GM21447 (cell line): ENCODE measurements around the gene OPN4.

Experiments used
- ATAC-seq: cut with Tn5 transposase; IDR thresholded peaks from one replicate; pipeline ENCODE4 v1.9.1; 2021; ENCODE audit not compliant: unreplicated experiment

The OPN4 gene

DNA sequence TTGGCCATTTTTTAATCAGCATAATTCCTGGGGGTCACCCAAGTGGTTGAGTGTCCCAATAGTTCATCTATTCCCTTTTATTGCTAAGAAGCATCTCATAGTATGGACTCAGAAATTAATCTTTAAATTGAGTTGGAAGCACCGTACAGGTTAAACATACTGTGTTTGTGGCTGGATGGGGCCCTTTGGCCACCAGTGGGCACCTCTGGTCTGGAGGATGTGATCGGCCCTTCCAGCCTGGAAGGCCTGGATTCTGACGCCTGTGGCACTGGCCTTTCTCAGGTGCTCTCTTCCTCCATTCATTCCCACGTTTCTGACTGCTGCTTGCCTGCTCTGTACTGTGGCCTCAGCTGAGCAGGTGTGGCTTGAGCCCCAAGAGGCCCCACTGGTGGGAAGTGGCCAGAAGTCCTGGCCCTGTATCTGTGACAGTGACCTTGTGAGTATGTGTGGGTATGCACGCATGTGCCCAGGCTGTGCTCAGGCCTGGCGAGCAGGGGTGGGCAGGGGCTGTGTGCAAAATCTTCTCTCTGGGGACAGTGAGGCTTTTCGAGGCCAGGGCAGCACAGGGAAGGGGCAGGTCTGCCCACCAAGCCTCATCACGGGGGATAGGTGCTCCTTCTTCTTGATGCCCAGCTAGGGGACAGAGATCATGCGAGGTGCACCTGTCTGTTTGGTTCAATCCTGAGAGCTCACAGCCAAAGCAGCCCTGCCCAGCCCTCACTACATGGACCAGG lies 44.0 kb downstream of the OPN4 start:
- no peak for ATAC-seq

DNA sequence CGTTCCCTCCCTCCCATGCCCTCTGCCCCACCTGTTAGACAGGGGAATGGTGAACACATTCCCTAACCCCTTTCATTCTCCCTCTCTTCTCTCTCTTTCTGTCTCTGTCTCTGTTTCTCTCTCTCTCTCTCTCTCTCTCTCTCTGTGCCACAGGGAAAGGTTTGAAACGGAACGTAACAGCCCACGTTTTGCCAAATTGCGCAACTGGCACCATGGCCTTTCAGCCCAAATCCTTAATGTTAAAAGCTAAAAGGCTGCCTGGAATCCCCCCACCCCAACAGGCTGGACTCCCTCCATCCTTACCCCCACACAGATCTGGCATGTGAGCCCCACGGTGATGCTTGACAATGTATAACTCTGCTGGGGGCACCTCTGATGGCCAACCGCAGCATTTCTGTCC lies 44.8 kb downstream of the OPN4 start:
- ATAC-seq, result no peak

DNA sequence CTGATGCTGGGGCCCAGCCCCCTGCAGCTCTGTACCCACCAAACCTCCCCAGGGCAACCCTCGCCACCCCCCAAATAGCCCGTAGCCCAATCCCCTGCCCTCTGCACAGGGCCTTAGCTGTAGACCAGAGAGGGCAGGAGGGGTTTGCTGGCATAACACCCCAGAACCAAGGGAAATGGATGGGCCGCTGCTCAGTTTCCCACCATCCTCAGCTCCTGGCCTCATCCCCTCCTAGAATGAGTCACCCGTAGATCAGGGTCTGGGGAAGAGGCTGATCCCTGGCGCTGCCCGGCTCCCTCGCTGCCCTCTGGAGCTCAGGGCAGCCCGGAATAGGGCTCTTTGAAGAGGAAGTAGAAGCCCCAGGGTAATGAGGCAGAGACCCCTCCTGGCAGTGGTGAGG lies 45.2 kb downstream of the OPN4 start:
- ATAC-seq, result no peak

DNA sequence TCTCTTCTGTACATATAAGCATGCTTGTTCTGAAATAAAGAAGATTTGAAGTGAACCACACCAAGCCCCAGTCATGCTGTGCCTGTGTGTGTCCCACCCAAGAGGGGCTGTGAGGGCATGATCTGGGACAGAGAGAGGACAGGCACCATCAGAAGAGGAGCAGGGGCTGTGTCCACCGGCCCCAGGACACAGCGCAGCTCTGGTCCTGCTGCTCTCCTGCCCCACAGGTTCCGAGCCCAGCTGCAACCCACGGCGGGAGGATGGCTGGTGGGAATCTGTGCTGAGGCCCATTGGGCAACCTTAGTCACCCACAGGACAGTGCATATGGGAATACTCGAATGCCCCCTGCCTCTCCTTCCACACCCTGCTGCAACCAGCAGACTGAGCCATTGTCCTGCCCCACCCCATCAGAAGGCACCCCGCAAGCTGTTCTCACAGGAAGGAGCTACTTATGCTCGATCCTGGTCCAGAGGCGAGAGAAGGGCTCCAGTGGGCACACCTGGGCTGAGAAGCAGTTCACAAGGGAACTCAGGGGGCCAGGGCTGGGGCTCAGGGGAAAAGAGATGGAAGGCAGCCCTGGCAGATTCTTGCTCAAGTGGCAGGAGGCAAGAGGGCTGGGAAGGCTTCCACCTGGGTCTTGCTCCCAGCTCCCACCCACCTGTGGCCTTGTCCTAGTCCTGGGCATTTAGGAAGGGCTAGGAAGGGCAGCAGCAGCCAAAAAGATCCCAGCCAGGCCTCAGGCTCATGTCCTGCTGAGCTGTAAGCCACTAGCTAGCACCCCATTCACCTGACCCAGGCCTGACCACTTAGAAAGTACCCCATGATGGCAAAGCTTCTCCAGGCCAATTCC lies 45.9 kb downstream of the OPN4 start:
- ATAC-seq, result no peak

DNA sequence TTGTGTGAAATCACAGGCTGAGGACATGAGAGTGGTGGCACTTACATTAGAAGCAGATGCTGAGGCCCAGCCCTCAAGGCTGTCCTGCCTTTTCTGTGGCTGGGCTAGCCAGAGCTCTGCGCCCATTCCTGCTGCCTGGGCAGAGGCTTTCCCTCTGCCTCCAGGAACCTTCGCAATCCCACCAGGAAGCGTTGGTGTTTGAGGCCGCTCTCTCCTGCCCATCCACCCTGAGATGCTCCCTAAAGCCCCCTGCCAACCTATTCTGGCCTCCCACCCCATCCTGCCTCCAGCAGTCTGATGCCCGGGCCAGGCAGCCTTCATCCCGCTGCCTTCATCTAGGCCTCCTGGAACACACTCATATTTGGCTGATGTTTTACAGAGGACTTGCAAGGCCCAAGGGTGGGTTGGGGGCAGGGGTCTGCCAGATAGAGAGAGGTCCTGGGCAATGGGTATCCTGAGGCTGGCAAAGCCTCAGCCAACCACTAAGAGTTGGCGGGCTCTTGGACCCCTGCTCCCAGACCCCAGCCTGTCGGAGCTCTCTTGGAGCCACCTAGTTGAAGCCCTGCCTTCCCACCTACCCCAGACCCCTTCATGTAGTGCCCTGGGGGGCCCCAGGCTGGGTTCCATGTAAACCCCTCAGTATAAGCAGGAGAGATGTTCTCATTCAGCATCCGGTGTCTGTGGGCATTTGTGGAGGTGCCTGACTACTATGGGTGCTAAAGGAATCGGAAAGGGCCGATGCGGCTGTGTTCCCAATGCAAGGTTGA lies 46.7 kb downstream of the OPN4 start:
- no peak for ATAC-seq

DNA sequence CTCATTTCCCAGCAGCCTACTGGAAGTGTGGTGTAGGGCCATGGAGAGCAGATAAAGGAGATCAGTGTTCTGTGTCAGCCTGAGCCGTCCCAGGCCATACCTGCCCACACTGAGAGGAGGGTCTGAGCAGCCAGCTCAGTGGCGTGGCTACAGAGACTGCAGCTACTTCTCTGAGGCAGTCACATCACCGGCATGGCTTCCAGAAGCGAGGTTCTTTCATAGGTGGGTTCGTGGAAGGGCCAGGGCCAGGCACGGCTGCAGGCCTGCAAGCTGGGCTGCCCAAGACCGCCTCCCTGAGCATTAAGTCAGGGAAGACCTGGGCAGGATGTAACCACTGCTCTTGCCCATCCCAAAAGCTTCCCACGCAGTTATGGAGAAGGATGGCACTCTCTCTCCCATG lies 48.8 kb downstream of the OPN4 start:
- ATAC-seq, result no peak

DNA sequence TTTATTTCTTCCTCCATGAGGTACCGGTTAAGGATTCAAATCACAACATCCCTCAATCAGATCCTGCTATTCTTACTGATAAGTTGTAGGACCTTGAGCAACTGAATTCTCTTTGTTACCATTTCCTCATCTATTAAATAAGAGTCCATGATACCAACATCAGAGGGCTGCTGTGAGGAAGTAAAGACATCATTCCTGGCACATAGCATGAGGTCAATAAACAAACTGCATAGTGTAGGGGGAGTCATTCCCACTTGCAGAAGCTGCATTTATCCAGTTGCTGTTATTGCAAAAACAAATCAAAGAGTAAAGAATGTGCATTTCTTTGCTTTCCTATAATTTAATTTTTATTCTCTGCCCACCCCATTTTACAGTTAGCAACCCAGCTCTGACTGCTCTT lies 50.8 kb downstream of the OPN4 start:
- ATAC-seq, result no peak

DNA sequence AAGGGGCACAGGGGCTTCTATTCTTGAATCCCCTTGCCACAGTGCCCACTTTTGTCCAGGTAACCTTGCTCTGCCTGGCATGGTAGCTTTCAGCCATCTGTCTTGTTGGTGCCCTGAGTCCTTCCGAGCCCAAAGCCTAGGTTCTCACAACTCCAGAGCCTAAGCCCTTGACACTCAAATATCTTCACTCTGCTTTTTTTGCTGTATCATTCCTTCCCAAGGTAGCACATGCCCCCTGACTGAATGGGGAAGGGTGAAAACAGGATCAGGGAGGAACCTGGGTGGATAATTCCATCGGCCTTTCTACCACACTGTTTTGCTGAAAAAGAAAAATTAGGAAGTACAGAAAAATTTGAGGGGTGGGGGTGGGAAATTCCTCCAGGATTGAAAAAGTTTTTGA lies 51.6 kb downstream of the OPN4 start:
- ATAC-seq, result no peak

DNA sequence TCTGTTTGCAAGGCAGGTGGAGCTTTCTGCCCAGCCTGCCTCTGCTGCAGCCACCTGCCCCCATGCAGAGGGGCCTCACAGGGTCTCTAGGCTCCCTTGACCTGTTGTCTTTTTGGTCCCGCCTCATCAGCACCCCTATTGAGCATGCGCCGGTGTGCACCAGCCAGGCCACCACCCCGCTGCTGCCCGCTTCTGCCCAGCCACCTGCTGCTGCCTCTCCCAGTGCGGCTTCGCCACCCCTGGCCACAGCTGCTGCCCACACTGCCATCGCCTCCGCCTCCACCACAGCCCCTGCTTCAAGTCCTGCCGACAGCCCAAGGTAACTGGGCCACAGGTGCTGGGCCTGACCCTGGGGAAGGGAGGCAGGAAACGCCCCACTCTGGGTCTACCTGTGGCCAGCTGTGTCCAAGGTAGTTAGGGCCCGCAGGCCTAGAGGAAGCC lies 52.1 kb downstream of the OPN4 start:
- no peak for ATAC-seq

DNA sequence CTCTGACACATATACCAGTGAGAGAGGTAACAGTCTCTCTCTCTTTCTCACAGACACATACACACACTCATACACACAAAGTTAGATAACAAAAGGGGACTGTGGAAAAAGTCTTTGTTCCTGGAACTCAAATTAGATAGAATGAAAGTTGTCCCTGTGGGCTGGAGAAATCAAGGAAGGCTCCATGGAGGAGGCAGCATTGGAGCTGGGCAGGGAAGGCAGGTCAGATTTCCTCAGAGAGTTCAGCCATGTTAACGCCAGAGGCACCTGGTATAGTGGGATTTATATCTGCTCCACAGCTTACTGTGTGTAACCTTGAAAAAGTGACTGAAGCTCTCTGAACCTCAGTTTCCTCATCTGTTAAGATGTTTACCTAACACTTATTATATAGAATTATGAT lies 52.6 kb downstream of the OPN4 start:
- ATAC-seq, result no peak

DNA sequence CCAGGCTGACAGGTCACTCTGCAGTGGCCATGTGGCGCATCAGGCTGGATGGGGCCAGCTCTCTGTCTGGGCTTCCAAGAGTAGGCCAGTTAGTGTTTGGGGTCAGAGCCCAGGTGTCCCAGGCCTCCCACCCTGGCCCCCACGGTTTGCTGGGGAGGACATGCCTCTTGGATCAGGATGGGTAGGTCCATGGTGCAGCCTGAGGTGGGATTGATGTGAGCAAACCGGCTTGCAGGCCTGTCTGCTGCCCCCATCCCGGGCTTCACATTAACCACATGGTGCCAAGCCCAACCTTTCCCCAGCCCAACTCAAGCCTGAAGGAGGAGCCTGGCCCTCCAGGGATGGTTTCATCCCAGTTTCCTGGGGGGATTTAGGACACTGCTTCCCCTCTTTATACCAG lies 53.2 kb downstream of the OPN4 start:
- no peak for ATAC-seq

DNA sequence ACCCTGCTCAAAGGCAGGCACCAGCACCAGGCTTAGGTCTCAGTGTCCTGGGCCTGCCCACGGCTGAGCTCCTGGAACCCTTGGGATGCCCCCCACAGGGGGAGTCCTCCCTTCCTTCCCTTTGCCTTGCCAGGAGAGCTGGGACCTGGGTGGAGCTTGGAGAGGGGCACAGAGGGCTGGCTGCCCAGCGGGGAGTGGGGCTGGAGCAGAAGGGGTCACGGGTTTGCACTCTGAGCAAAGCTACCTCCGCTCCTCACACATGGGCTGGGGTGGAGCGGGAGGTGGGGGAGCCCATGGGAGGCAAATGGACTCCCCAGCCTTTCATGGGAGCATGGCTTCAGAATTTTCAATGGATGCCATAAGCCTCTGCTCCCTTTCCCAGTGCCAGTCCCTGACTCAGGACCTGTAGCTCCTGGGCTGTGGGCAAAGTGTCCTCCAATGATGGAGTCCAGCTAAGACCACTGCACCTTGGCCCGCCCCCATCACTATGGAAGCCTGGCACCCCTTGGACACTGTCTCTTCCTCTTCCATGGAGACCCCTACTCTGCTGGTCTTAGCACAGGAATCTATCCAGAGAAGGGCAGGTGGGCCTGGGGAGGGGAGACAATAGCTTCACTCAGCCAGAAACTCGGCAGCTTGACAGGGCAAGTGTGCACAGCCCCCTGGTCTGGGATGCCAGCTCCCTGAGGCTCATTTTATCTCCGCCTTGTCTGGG lies 53.9 kb downstream of the OPN4 start:
- no peak for ATAC-seq

DNA sequence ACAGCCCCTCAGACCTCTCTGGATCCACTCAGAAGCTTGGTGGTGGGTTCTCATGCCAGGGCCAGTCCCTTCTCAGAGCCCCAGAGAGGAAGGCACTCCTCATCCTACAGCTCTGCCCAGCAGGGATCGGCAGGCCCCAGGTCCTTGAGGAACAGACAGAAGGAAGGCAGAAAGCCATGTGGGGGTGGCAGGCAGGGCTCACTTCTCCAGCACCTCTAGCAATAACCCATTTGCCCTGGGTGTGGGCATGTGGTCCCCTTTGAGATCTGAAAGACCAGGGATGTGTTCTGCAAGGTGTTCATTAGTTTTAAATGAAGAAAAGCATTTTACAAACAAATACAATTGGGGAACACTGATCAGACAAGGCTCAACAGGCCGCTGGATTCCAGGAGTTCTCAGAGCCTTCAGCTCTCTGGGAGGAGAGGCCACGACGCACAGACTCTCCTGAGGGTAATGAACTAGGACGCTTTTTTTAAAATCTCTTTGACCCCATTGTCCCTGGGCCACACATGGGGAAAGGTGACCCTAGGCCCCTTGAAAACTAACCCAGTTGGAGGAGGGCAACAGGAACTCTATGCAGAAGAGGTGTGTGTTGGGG lies 54.5 kb downstream of the OPN4 start:
- no peak for ATAC-seq

DNA sequence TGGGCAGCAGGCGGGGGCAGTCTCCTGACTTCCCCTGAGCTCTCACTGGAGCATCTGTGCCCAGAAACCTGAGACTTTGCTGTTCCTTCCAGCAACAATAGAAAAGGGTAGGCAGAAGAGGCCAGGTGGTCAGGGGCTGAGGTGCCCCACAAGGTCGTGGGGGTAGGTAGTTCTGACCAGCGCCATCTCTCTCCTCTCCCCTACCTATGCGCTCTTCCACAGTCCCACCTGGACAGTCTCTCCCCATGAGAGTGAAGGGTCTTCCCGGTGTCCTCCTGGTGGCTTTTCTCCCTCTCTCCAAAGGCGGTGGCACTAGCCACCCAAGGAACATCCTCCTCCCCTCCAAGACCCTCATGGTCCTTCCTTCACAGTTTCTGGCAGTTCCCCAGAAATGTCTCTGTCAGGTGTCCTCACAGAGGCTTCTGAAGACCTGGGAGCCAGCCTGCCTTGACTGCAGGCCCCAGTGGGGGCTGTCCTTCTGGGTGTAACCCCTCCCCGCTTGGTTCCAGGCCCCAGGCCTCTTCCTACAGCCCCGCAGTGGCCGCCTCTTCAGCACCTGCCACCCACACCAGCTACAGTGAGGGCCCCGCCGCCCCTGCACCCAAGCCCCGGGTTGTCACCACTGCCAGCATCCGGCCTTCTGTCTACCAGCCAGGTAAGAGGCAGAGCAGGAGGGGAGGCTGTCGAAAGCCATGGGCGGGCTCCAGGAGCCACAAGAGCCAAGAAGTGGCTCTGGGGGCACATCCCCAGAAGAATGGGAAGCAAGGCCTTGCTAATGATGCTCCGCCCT lies 55.2 kb downstream of the OPN4 start:
- ATAC-seq, result no peak

DNA sequence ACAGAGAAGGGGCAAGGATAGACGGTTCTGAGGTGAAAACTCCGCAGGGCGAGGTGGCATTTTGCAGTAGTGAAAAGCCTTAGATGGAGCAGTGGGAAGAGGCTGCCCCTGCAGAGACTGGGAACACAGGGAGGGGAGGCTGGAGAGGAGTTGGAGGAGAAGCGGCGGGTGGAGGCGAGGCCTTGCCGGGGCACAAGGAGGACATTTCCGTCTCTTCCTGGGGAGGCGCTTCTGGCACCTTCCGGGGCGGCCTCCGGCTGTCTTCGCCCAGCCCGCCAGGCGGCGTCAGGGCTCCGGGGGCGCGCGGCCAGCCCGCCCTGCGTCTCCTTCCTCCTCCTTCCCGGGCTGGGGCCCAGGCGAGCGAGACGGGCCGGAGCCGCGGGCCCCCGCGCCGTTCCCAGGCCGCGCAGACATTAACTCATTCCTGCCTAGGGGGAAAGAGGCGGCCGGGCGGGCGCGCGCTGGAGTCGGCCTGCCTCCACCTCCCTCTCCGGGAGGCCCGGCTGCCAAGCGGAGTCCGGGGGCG lies 56.7 kb downstream of the OPN4 start:
- ATAC-seq, result peak; percentile 78

DNA sequence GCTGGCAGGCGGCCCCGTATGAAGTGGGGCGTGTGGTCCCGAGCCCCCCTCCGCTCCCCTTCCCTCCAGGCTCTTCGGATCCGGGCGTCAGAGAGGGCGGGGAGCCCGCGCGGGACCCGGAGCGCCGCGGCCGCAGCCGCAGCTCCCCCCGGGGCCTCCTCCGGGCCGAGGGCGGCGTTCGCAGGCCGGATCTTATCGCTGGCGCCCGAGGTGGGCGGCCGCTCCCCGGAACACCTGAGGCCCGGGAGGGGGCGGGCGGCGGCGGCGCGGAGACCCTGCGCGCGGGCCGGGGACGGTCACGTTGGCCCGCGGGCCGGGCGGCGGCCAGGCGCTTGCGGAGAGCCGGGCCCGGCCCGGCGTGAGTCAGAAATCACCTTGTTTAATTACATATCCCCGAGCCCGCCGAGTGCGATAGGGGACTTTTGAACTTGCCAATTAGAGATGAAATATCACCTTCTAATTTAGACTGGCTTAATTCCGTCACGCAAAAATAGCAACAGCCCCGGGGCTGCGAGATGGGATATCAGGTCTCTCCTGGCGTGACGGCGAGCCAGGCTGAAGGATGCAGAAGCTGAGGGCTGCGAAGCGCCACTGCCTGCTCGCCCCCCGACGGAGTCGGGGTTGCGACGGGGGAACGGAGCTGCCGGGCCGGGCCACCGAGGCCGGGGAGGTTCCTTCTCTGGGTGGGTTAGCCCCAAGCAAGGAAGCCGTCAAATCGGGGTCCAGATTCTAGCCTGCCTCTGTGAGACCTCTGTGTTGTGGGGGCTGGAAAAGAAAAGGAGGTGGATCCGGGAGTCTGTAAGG lies 57.4 kb downstream of the OPN4 start:
- peak; percentile 35 for ATAC-seq

DNA sequence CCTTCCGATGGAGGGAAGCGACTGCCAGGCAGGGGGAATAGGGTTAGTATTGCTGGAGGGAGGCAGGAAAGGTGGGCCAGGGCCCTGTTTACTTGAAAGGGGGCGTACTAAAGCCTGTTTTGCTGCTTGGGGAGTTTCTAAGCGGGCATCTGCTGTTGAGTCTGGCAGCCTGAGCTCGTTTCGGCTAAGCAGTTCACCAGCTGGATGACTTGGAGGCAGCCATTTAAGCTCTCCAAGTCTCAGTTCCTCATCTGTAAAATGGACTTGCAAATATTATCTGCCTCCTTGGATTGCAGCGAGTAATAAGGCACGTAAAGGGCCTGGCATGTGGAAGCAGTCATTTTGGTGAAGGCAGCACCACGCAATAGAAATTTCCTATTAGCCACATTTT lies 58.0 kb downstream of the OPN4 start:
- ATAC-seq, result peak; percentile 34

DNA sequence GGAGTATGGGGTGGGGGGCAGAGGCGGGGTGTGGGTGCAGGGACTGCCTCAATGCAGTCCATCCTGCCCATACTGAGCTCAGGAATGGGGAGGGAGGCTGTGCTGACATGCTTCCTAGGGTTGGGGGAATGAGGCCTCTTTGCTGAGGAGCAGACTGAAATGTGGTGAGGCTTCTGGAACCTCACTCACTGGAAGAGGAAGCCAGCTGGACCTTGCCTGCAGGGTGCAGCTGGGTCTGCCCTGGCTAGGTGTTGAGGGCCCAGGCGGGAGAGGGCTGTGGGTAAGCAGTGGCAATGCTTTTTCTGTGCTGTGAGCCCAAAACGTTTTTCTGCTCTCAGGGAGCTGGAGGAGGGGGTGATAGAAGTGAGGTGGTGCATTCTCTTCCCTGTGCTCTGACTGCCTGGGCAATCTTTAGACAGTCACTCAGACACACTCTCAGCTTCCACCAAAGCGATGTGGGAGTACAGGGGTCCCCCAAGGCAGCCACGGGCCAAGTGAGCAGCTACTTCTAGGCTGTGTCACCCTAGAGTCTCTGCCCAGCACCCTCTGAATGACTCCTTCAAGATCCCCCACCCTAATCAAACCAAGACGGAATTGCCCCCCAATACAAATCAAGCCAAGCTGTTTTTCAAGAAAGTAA lies 60.9 kb downstream of the OPN4 start:
- no peak for ATAC-seq
